ENCODE data around the gene TREML2.

TREML2 gene

GRCh38 chr6:41176189-41176588 lies 24.8 kb downstream of the TREML2 start:
- DNase-seq, result no peak

- no peak for DNase-seq
Measured at GRCh38 chr6:41175084-41175483, 25.9 kb downstream of the TREML2 start.

- DNase-seq, result no peak
Measured at GRCh38 chr6:41174610-41175009, 26.3 kb downstream of the TREML2 start.

- no peak for DNase-seq
Measured at GRCh38 chr6:41171908-41172307, 29.0 kb downstream of the TREML2 start.

- no peak for DNase-seq
Measured at GRCh38 chr6:41170547-41171160, 30.3 kb downstream of the TREML2 start.

GRCh38 chr6:41167173-41167963 lies 33.6 kb downstream of the TREML2 start:
- no peak for DNase-seq

GRCh38 chr6:41164551-41165120 lies 36.3 kb downstream of the TREML2 start:
- DNase-seq, result no peak

- DNase-seq, result no peak
Measured at GRCh38 chr6:41163419-41163717, 37.6 kb downstream of the TREML2 start.

GRCh38 chr6:41162687-41163418 lies 38.1 kb downstream of the TREML2 start, which contains the start of gene TREM2:
Gene TREM2, minus strand, starts transcription at chr6:41163116. Its CDS starts 34 bp downstream, at chr6:41163082.
- DNase-seq, result no peak

- no peak for DNase-seq
Measured at GRCh38 chr6:41161851-41162552, 38.9 kb downstream of the TREML2 start.

GRCh38 chr6:41161380-41161779 lies 39.6 kb downstream of the TREML2 start:
- no peak for DNase-seq

GRCh38 chr6:41160933-41161332 lies 40.0 kb downstream of the TREML2 start:
- no peak for DNase-seq

GRCh38 chr6:41159415-41160082 lies 41.4 kb downstream of the TREML2 start:
- no peak for DNase-seq

- peak in 1 of 2 donors; percentile 47 for DNase-seq
Measured at GRCh38 chr6:41157323-41157722, 43.6 kb downstream of the TREML2 start.

GRCh38 chr6:41156771-41157170 lies 44.2 kb downstream of the TREML2 start:
- no peak for DNase-seq

GRCh38 chr6:41156001-41156400 lies 44.9 kb downstream of the TREML2 start:
- no peak for DNase-seq

GRCh38 chr6:41155132-41155805 lies 45.7 kb downstream of the TREML2 start:
- no peak for DNase-seq

GRCh38 chr6:41153992-41154625 lies 46.8 kb downstream of the TREML2 start, which contains the start of gene TREML1:
Gene TREML1, minus strand, starts transcription at chr6:41154347. Its CDS starts 59 bp downstream, at chr6:41154288.
- no peak for DNase-seq

GRCh38 chr6:41153451-41153850 lies 47.5 kb downstream of the TREML2 start:
- DNase-seq, result no peak

GRCh38 chr6:41150671-41151070 lies 50.3 kb downstream of the TREML2 start:
- no peak for DNase-seq

- no peak for DNase-seq
Measured at GRCh38 chr6:41147917-41148316, 53.0 kb downstream of the TREML2 start.

All from CD4-positive, alpha-beta T cell treated with Interleukin-4 for 1 hour (primary cell).